Measurements from ENCODE around the gene CEBPB.
"Not testable (repeated sequence)": the region's sequence is repeated elsewhere in the genome, so short reads cannot be mapped to it uniquely, and the experiment has no call there.

Gene CEBPB

GRCh38 chr20:50193199-50193835 lies 2.7 kb downstream of the CEBPB start:
- no peak for DNase-seq (ENCODE audit: low spot score)

GRCh38 chr20:50193836-50194421 lies 3.3 kb downstream of the CEBPB start:
- no peak for DNase-seq (ENCODE audit: low spot score)

GRCh38 chr20:50194422-50194830 lies 3.8 kb downstream of the CEBPB start:
- DNase-seq (ENCODE audit: low spot score), result no peak

DNA sequence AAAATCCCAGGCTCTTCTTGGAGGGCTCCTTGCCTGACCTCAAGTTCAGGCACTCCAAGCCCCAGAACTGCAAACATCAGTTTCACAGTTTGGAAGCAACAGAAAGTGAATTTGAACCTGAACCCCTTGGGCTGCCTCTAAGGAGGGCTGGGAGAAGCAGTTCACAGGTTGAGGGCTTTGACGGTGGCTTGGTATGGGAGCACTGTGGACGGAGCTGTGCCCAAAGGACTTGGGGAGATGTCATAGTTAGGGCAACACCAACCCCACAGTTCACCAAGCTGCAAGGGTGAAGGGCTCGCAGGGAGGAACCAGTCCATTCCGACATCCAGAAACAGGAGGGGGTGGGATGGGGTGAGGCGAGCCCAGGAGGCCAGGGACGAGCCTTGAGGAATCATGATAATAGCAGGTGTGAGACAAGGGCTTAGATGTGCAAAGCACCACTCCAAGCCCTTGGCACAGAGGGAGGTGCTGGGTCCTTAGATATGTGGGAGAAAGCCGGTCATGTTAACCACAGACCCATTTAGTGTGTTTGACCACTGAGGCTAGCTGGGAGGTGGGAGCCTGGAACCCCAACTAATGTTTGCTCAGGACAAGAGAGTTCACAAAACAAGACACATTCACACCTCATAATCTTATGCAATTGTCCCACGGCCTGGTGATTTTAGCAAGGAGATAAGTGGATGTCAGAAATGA lies 4.3 kb downstream of the CEBPB start:
- no peak for DNase-seq (ENCODE audit: low spot score)

DNA sequence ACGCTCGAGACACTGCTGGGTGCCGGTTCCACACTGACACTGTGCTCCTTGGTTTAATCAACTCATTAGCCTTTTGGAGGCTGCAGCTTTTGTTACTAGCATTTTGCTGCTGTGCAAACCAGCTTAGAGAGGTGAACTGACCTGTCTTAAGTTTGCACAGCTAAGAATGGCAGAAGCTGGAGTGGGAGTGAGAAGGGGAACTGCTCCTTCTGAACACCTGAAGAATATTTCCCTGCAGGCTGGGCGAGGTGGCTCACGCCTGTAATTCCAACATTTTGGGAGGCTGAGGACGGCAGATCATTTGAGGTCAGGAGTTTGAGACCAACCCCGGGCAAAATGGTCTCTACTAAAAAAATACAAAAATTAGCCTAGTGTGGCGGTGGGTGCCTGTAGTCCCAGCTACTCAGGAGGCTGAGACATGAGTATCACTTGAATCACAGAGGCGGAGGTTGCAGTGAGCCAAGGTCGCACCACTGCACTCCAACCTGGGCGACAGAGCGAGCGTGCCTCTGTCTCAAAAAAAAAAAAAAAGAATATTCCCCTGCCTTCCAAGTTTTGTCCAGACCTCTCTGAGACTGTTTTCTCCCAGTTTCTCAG lies 5.0 kb downstream of the CEBPB start:
- no peak for DNase-seq (ENCODE audit: low spot score)

DNA sequence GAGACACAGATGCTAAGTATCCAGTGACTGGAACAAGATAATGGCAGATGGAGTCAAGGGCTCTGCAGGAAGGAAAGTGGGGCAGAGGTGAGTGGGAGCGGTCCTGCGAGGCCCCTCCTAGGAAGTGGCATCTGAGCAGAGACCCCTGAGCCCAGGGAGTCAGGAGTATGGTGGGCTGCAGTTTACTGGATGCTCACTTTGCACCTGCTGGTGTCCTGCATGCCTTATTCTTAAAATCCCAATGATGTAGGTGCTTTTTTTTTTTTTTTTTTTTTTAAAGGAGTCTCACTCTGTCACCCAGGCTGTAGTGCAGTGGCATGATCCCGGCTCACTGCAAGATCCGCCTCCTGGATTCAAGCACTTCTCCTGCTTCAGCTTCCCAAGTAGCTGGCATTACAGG lies 5.6 kb downstream of the CEBPB start:
- no peak for DNase-seq (ENCODE audit: low spot score)

GRCh38 chr20:50196896-50197295 lies 6.3 kb downstream of the CEBPB start:
- no peak for DNase-seq (ENCODE audit: low spot score)

DNA sequence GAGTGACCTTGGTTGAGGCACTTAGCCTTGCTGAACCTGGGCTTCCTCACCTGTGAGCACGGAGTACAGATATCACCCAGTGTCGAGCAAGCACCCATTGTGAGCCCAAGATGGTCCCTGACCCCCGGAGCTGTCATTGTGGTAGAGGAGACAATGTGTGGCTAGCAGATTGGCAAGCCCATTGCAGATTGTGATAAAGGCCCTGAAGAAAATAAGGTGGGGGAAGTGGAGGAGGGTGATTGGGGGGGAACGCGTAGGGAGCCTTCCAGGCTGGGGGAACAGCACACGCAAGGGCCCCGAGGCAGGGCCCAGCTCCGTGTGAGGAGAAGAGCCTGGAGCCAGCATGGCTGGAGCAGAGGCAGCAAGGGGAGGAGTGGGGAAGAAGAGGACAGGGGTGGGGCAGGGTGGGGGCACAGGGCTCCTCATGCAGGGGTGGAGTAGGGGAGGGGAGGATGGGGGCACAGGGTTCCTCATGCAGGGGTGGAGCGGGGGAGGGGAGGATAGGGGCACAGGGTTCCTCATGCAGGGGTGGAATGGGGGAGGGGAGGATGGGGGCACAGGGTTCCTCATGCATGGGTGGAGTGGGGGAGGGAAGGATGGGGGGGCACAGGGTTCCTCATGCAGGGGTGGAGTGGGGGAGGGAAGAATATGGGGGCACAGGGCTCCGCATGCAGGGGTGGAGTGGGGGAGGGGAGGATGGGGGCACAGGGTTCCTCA lies 7.0 kb downstream of the CEBPB start:
- no peak for DNase-seq (ENCODE audit: low spot score)

DNA sequence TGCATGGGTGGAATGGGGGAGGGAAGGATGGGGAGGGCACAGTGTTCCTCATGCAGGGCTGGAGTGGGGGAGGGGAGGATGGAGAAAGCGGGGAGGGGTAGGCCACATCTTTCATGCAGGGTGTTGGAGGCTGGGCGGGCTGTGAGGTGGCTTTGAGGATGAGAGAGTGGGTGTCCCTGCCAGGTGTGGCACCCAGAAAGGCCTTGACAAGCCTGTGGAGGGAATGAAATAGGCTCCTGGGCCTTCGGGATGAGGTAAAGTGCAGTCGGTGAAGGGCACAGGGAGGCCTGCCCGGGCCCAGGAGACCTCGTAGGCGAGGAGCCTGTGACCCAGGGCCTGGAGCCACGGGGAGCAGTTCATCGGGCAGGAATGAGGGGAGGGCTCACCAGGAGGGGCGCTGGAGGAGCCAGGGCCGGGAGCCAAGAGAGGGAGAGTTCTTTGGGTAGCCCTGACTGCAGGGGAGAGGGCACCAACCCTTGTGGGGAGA lies 7.6 kb downstream of the CEBPB start:
- no peak for DNase-seq (ENCODE audit: low spot score)

- DNase-seq (ENCODE audit: low spot score), result no peak
Measured at GRCh38 chr20:50198716-50199115, 8.1 kb downstream of the CEBPB start.

- no peak for DNase-seq (ENCODE audit: low spot score)
Measured at GRCh38 chr20:50199703-50200102, 9.1 kb downstream of the CEBPB start.

GRCh38 chr20:50200482-50201104 lies 10.0 kb downstream of the CEBPB start:
- no peak for DNase-seq (ENCODE audit: low spot score)

- not testable (repeated sequence) for DNase-seq (ENCODE audit: low spot score)
Measured at GRCh38 chr20:50201710-50202109, 11.1 kb downstream of the CEBPB start.

DNA sequence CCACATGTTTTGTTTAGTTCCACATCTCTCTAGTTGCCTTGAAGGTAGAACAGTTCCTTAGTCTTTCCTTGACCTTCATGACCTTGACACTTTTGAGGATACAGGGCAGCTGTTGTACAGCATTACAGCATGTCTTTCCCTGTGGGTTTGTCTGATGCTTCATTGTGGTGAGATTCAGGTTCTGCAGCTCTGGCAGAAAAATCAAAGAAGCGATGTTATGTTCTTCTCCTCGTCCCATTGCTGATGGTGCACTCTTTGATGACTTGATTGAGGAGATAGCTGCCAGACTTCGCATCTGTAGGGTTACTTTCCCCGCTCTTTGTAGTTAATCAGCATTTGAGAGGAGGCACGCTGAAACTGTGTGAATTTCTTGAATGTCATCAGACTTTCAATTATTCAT lies 12.0 kb downstream of the CEBPB start:
- no peak for DNase-seq (ENCODE audit: low spot score)

DNA sequence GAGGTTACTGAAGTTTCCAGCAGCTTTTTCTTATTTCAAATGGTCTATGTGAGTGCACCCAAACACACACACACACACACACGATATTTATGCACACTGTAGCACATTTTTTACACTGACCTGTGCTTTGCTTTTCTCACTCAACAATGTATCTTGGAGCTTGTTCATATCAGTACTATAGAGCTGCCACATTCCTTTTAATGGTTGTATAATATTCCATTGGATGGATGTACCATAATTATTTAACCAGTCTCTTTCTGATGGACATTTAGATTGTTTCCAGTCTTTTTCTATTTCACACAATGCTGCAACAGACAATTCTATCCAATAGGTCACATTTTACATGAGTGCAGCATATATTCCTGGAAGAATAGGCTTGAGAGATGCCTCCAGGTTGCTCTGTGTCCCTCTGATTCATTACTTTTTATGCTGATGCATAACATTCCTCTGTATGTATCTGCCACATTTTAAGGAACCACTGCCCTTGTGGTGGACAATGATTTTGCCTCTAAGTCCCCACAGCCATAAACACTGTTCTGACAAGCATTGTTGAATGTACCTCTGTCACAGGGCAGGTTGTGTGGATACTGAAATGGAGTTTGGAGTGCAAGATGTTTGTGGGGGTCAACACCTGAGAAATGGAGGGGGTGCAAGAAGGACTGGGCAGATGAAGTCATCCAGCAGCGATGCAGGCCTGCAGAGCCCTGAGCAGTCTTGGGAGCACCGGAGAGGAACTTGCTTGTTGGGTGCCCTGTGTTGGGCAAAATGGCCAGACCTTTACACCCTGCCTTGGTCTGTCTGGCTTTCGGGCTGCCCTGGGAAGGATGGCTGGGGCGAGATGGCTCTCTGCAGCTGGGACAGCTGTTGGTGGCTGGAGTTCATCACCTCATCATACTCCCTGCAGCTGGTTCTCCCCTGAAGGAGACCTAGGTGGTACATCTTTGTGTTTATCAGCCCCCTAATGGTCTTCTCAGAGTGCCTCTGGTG lies 13.6 kb downstream of the CEBPB start:
- no peak for DNase-seq (ENCODE audit: low spot score)

GRCh38 chr20:50207026-50207425 lies 16.4 kb downstream of the CEBPB start:
- DNase-seq (ENCODE audit: low spot score), result no peak

- DNase-seq (ENCODE audit: low spot score), result no peak
Measured at GRCh38 chr20:50208085-50208491, 17.5 kb downstream of the CEBPB start.

DNA sequence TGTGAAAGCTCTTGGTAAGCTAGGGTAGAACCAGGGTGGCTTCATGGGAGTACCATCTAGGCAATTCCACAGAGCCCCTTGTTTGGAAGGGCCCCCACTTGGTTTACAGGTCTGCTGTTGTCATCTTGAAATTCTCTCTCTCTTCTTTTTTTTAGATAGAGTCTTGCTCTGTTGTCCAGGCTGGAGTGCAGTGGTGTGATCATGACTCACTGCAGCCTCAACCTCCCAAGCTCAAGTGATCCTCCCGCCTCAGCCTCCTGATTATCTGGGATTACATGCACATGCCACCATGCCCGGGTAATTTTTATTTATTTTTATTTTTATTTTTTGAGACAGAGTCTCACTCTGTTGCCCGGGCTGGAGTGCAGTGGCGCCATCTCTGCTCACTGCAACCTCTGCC lies 18.2 kb downstream of the CEBPB start:
- not testable (repeated sequence) for DNase-seq (ENCODE audit: low spot score)

DNA sequence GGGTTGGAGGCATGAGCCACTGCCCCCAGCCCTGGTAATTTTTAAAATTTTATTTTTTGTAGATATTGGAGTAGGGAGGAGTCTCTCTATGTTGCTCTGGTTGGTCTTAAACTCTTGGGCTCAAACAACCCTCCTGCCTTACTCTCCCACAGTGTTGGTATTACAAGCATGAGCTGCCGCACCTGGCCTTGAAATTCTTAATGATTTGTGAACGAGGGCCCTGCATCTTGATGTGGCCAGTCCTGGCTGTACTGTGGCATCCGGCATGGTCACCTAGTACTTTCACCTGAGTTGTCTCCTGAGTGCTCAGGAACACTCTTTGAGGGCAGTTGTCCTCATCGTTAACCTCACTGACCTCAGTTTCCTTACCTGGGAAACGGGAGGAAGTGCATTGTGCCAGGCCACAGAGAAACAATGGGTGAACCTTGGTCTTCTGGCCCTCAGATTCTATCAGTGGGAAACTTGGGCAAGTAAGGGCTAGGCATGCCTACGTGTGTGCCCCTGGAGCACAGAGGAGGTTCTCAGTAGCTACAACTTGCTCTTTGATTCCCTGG lies 19.5 kb downstream of the CEBPB start:
- DNase-seq (ENCODE audit: low spot score), result no peak

DNA sequence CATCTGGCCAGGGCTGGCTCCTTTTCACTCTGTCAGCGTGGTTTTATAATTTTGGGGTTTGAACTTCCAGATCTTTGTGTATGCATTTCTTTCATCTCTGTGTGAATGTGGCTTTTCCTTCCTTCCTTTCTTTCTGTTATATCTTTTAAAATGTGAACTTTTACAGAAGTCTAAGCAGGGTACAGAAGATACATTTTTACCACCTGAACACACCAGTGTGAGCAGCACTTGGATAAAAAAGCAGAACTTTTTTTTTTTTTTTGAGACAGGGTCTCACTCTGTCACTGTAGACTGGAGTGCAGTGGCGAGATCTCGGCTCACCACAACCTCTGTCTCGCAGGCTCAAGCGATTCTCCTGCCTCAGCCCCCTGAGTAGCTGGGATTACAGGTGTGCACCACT lies 20.5 kb downstream of the CEBPB start:
- DNase-seq (ENCODE audit: low spot score), result no peak

Measured in activated CD4-positive, alpha-beta T cell treated with anti-CD3 and anti-CD28 coated beads, Interleukin-2, Interleukin-4, amounts not matched to agents 100 ng/mL and 50 ng/mL, durations not matched to agents 16 hours and 8 hours (primary cell).